Stimulated activated effector memory CD8-positive, alpha-beta T cell treated with anti-CD3 and anti-CD28 coated beads, Interleukin-12 subunit alpha, Interleukin-12 subunit beta, amount 100 ng/mL, for 72 hours (primary cell): ENCODE results near the gene ZNF785.
A peak's percentile ranks its signal among the peaks of the same experiment; 100 is the strongest.
"Not testable (repeated sequence)": the region's sequence is repeated elsewhere in the genome, so short reads cannot be mapped to it uniquely, and the experiment has no call there.

Source experiments
- ATAC-seq: fragments of 150-1000 bp; cut with Tn5 transposase; 2 replicates; pipeline ENCODE4 v1.10.0; 2021
- DNase-seq, 2 donors: peaks; one replicate each; pipeline ENCODE4 v3.0.0; 2021 to 2022; ENCODE audit warnings: low spot score in 2 of 2
- H3K27ac Mint-ChIP-seq: one replicate; pipeline ENCODE4 v1.8.0; 2022; ENCODE audit warnings: mild to moderate bottlenecking, mixed read lengths
- H3K36me3 Mint-ChIP-seq: one replicate; pipeline ENCODE4 v1.8.0; 2022; ENCODE audit warnings: mild to moderate bottlenecking, mixed read lengths
- H3K4me1 Mint-ChIP-seq: one replicate; pipeline ENCODE4 v1.8.0; 2022; ENCODE audit warnings: mixed read lengths
- H3K4me3 Mint-ChIP-seq: one replicate; pipeline ENCODE4 v1.8.0; 2022; ENCODE audit warnings: mild to moderate bottlenecking, mixed read lengths
- H3K9me3 Mint-ChIP-seq: one replicate; pipeline ENCODE4 v1.8.0; 2022; ENCODE audit warnings: mixed read lengths

ZNF785 gene

GRCh38 chr16:30585400-30586191, at the start of gene ZNF785:
Gene ZNF785, minus strand, starts transcription at chr16:30585697. Its CDS starts 86 bp downstream, at chr16:30585611.
- DNase-seq, result peak; percentile 72 to 92
- Mint-ChIP-seq H3K27ac (peak within 1 kb of the TSS; percentile 94), H3K36me3 (peaks cover 51% of the 10 kb centered on the region), H3K4me3 (peak within 1 kb of the TSS; percentile 87), H3K9me3 (no peaks in the 10 kb centered on the region), H3K4me1 (peaks cover 20% of the 10 kb centered on the region)
- peak; percentile 98 for ATAC-seq

GRCh38 chr16:30633526-30633925, 48.0 kb upstream of the ZNF785 start:
- peaks cover 14% of the 10 kb centered on the region for H3K36me3 Mint-ChIP-seq
- no peaks in the 10 kb centered on the region for H3K9me3 Mint-ChIP-seq
- ATAC-seq, result no peak
- DNase-seq, result no peak
- H3K4me3 Mint-ChIP-seq, result peak overlapping the region; percentile 82
- H3K4me1 Mint-ChIP-seq, result peaks cover 16% of the 10 kb centered on the region
- peak overlapping the region; percentile 95 for H3K27ac Mint-ChIP-seq

GRCh38 chr16:30632454-30632853, 47.0 kb upstream of the ZNF785 start:
- not testable (repeated sequence) for H3K4me3 Mint-ChIP-seq, H3K27ac Mint-ChIP-seq, DNase-seq, ATAC-seq, H3K9me3 Mint-ChIP-seq
- Mint-ChIP-seq H3K36me3 (peaks cover 14% of the 10 kb centered on the region), H3K4me1 (peaks cover 18% of the 10 kb centered on the region)

- Mint-ChIP-seq H3K4me3 (peak overlapping the region; percentile 54), H3K4me1 (peaks cover 7% of the 10 kb centered on the region), H3K36me3 (no peaks in the 10 kb centered on the region), H3K9me3 (no peaks in the 10 kb centered on the region), H3K27ac (no peak overlapping the region)
- ATAC-seq (peak; percentile 89), DNase-seq (peak; percentile 81 to 96)
Measured at GRCh38 chr16:30628628-30629540, 43.4 kb upstream of the ZNF785 start.

GRCh38 chr16:30626236-30626635, 40.7 kb upstream of the ZNF785 start:
- H3K4me3 Mint-ChIP-seq, result no peak overlapping the region
- peaks cover 7% of the 10 kb centered on the region for H3K4me1 Mint-ChIP-seq
- H3K9me3 Mint-ChIP-seq, result no peaks in the 10 kb centered on the region
- ATAC-seq, result no peak
- DNase-seq, result no peak
- no peaks in the 10 kb centered on the region for H3K36me3 Mint-ChIP-seq
- H3K27ac Mint-ChIP-seq, result no peak overlapping the region

GRCh38 chr16:30623536-30624283, 38.2 kb upstream of the ZNF785 start:
- no peak for ATAC-seq
- Mint-ChIP-seq H3K36me3 (no peaks in the 10 kb centered on the region), H3K27ac (peak overlapping the region; percentile 29), H3K4me1 (peaks cover 3% of the 10 kb centered on the region), H3K4me3 (no peak overlapping the region), H3K9me3 (no peaks in the 10 kb centered on the region)
- no peak for DNase-seq

- DNase-seq, result no peak
- Mint-ChIP-seq H3K36me3 (no peaks in the 10 kb centered on the region), H3K9me3 (no peaks in the 10 kb centered on the region), H3K4me1 (no peaks in the 10 kb centered on the region), H3K27ac (no peak overlapping the region), H3K4me3 (no peak overlapping the region)
- no peak for ATAC-seq
Measured at GRCh38 chr16:30622455-30623032, 37.0 kb upstream of the ZNF785 start.

GRCh38 chr16:30621765-30622164, 36.3 kb upstream of the ZNF785 start:
- ATAC-seq (no peak), DNase-seq (no peak)
- Mint-ChIP-seq H3K4me3 (no peak overlapping the region), H3K9me3 (no peaks in the 10 kb centered on the region), H3K27ac (no peak overlapping the region), H3K36me3 (no peaks in the 10 kb centered on the region), H3K4me1 (no peaks in the 10 kb centered on the region)

GRCh38 chr16:30620169-30620568, 34.7 kb upstream of the ZNF785 start:
- DNase-seq (no peak), ATAC-seq (no peak)
- no peaks in the 10 kb centered on the region for H3K4me1 Mint-ChIP-seq
- H3K4me3 Mint-ChIP-seq, result no peak overlapping the region
- H3K9me3 Mint-ChIP-seq, result no peaks in the 10 kb centered on the region
- no peak overlapping the region for H3K27ac Mint-ChIP-seq
- H3K36me3 Mint-ChIP-seq, result no peaks in the 10 kb centered on the region

- no peak for ATAC-seq
- no peak overlapping the region for H3K27ac Mint-ChIP-seq
- H3K9me3 Mint-ChIP-seq, result no peaks in the 10 kb centered on the region
- H3K36me3 Mint-ChIP-seq, result no peaks in the 10 kb centered on the region
- no peak for DNase-seq
- H3K4me3 Mint-ChIP-seq, result no peak overlapping the region
- no peaks in the 10 kb centered on the region for H3K4me1 Mint-ChIP-seq
Measured at GRCh38 chr16:30619638-30620037, 34.1 kb upstream of the ZNF785 start.

GRCh38 chr16:30619202-30619601, 33.7 kb upstream of the ZNF785 start:
- DNase-seq (no peak), ATAC-seq (no peak)
- Mint-ChIP-seq H3K4me1 (no peaks in the 10 kb centered on the region), H3K27ac (no peak overlapping the region), H3K36me3 (no peaks in the 10 kb centered on the region), H3K4me3 (no peak overlapping the region), H3K9me3 (no peaks in the 10 kb centered on the region)

GRCh38 chr16:30615358-30616091, 30.0 kb upstream of the ZNF785 start:
- no peak overlapping the region for H3K4me3 Mint-ChIP-seq
- H3K27ac Mint-ChIP-seq, result no peak overlapping the region
- ATAC-seq, result peak; percentile 92
- peak; percentile 85 to 91 for DNase-seq
- peaks cover under 1% of the 10 kb centered on the region for H3K36me3 Mint-ChIP-seq
- H3K4me1 Mint-ChIP-seq, result peaks cover 2% of the 10 kb centered on the region
- no peaks in the 10 kb centered on the region for H3K9me3 Mint-ChIP-seq

GRCh38 chr16:30609926-30610839, 24.7 kb upstream of the ZNF785 start, which contains the start of gene ZNF689:
Gene ZNF689, minus strand, starts transcription at chr16:30610389. Its CDS starts 348 bp downstream, at chr16:30610041.
- no peaks in the 10 kb centered on the region for H3K9me3 Mint-ChIP-seq
- H3K27ac Mint-ChIP-seq, result peak within 1 kb of the TSS; percentile 98
- peak; percentile 89 to 98 for DNase-seq
- H3K36me3 Mint-ChIP-seq, result peaks cover 47% of the 10 kb centered on the region
- peak; percentile 96 for ATAC-seq
- peaks cover 17% of the 10 kb centered on the region for H3K4me1 Mint-ChIP-seq
- H3K4me3 Mint-ChIP-seq, result peak within 1 kb of the TSS; percentile 85
